Activated CD4-positive, CD25-positive, alpha-beta regulatory T cell treated with anti-CD3 and anti-CD28 coated beads, Interleukin-2, amount 50 U/mL, for 16 hours (primary cell): ENCODE data around the gene ST6GALNAC5.
"Not testable (repeated sequence)": the region's sequence is repeated elsewhere in the genome, so short reads cannot be mapped to it uniquely, and the experiment has no call there.

Source experiments
- DNase-seq: peaks from one replicate; pipeline ENCODE4 v3.0.0-alpha.2; 2020; ENCODE audit warnings: low read depth, low spot score

ST6GALNAC5 gene

DNA sequence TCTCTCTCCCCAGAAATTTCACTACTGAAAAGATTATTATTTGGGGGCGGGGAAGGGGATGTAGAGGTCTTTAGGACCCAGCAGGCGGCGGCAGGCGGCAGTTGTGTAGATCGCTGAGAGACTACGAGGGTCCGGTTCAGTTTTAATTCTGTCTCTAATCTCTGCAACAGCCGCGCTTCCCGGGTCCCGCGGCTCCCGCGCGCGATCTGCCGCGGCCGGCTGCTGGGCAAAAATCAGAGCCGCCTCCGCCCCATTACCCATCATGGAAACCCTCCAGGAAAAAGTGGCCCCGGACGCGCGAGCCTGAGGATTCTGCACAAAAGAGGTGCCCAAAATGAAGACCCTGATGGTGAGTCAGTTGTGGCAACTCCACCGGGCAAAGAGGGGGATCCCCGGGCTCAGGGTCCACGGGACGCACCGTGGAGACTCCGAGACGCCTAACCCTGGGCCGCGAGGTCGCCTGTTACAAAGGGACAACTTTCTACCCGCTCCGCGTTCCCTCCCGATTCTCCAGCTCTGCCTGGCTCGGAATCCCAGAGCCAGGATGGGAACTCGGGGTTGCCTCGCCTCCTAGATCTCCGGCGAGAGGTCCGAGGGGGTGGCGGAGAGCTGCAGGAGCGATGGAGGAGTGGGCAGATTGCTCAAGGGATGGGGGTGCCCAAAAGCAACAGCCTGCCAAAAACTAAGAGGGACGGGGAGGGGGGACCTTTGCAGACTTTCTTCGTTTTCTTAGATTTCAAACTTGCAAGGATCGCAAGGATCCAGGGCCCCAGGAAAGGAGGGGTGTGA lies at the start of gene ST6GALNAC5:
Gene ST6GALNAC5, plus strand, starts transcription at position 139 of the 789 bp plus-strand sequence.
- DNase-seq, result no peak

DNA sequence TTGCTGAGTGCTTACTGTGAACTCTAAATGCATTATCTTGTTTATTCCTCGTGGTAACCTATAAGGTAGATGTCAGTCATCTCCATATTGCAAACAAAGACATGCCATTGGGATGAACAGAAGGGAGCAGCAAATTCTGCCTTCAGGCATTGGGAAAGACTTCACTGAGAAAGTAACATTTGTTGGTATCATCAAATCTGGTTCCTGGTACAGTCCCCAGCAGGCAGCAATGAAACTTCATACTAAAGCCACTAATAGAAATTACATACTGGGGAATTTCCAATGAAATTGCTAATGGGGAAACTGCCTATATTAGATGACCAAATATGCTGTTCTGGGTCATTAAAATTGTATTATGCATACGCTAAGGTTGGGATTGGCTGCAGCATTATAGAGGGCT lies 47.3 kb upstream of the ST6GALNAC5 start:
- no peak for DNase-seq

DNA sequence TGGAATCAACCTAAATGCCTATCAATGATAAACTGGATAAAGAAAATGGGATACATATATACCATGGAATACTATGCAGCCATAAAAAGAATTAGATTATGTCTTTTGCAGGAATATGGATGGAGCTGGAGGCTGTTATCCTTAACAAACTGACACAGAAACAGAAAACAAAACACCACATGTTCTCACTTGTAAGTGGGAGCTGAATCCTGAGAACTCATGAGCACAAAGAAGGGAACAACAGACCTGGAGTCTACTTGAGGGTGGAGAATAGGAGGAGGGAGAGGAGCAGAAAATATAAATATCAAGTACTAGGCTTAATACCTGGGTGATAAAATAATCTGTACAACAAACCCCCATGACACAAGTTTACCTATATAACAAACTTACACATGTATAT lies 44.3 kb upstream of the ST6GALNAC5 start:
- DNase-seq, result not testable (repeated sequence)

DNA sequence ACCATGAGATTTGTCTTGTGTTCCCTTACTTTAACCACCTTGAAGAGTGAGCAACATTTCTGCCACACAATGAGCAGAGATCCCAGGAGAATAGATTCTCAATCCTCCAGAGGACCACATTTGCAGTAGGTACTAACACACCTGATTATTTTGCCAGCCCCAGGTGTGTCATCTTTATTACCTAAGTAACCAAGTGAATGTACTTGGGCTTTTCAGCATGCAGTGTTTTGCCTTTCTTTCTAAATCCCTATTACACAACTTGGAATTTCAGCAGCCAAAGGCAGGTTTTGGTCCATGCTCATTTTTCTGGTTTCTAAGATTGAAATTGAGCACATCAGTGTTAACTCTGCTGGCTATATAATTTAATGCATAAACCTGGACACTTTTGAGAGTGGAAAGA lies 43.2 kb upstream of the ST6GALNAC5 start:
- no peak for DNase-seq

DNA sequence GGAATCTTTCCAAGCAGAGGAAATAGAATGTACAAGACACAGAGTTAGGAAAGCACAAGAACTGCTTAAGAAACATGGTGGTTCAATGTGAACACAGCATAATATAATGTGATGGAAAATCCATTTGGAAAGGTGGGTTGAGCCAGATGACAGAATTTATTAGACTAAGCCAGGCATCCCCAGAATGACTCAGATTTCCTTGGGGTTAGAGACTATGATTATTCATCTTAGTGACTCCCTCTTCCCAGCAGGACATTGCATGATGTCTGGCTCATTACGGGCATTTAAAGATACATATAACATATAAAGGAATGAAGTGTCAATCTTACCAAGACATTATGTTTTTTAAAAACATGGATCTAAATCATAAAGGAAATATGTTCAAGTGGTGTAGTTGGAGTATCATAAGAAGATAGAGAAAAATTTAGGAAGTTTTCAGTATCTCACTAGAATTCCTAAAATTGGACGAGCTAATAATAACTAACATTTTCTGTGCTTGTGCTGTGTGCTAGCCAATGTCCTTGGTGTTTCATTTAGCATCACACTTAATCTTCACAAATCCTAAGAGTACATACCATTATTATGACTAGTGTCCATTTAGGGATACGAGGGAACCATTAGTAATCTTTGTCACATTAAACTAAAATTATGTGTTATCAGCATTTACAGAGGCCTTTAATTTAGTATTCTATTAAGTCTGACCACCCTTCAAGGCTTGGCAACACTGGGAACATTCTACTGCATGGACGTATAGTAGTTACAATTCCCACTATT lies 41.0 kb upstream of the ST6GALNAC5 start:
- no peak for DNase-seq

DNA sequence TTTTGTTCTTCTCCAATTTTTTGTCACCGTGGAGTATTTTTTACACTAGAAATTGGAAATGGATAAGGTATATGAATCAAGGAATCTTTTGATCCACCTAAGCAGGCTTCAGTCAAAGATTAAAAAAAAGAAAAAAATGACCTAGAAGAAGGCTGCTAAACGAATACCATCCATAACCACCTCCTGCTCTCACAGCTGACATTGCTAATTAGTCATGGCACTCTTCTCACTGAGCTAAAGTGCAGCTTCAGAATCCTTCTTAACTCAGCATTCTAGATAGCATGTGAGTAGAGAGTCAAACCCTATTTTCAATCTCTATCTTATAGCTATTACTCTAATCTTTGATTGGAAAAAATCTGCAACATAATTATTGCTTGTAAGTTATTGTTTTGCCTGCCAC lies 40.2 kb upstream of the ST6GALNAC5 start:
- DNase-seq, result no peak

DNA sequence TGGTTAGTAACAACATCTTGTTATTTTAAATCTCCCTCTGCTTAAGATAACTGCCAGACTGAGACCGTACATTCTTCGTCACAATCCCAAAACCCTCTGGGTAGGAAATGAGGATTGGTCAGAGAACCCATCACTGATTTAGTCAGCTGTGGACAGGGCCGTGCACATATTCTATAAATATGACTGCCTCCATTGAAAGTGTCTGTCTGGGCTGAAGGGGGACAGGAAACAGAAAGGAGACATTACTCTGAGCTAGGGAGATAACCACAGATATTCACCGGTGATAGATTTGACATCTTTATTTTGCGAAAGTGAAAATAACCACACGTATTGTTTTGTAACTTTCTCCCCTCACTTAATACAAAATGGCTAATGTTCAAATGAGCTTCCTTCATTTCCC lies 36.9 kb upstream of the ST6GALNAC5 start:
- DNase-seq, result no peak

DNA sequence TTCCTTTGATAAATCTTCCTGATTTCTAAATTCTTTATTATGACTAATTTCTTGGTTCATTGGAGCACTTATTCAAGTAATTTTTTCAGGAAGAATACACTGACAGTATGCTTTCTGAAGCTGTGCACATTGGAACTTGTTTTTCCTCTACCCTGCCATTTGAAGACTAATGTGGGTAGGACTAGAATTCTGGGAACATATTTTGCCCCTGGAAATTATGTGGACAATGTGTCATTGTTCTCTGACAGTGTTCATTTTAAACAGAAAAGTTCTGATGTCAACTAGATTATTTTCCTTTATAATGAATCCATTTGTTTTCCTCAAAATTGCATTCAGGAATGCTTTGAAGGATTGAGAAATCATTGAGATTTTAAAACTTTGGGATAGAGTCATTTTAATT lies 34.8 kb upstream of the ST6GALNAC5 start:
- DNase-seq, result no peak

DNA sequence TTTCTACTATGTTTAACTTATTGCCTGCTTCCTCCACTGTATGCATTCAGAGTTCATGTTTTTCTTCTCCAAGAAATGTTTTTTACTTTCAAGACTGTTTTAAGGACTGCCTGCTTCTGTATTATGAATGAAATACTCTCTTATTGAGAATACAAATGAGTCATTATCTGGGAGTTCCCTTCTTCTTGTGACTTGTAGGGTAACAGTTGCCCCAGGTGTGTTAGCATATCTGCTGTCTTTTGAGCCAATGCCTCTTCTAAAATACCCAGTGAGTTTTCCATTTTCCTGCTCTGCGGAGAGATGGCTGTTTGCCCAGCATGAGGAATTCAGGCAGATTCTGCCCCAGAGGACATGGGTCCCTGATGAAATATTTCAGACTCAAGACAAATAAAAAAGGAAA lies 34.1 kb upstream of the ST6GALNAC5 start:
- no peak for DNase-seq

DNA sequence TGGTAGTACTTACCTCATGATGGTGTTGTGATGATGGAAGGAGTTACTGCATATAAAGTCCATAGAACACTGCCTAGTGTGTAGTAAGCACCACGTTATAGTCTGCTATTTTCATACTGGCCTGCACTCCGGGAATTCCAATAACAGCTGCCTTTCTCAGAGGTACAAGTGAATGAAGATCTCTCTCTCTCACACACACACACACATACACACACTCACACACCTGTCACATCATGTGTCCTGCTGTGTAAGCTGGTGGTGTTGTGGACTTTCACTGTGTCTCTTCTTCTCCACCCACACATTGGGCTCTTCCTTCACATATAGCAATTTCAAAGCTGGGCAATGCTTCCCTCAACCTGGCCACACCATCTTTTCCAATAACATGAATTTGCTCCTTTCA lies 33.4 kb upstream of the ST6GALNAC5 start:
- no peak for DNase-seq

DNA sequence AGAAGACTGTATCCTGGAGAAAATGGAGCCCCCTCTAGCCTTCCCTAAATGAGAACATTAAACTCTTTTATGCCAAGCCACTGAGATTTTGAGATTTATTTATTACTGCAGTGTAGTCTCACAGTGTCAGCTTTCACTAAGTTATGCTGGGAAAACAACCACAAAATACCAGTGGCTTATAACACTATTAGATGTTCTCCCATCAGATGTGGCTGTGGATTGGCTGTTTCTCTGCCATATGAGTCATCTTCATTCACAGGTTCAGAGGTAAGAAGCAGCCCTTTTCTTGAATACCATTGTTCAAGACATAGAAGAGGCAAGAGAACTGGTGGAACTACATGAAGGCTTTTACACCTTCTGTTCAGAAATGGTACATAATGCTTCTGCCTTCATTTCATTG lies 32.1 kb upstream of the ST6GALNAC5 start:
- no peak for DNase-seq

DNA sequence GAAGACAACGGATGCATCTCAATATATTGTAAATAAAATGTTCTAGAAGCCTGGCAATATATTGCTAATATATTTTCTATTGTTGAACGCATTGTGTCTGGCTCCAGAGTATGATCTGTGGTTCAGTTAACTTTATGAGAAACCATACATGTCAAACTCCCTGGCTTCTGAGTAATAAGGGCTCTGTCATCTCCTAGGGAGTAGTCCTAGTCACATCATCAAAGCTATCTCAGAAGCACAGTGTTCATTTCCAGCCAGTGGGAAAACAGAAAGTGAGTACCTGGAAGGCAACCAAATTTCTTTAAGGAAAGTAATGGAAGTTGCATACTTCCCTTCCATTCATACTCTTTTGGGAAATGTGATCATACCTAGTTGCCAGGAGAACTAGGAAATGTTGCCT lies 27.0 kb upstream of the ST6GALNAC5 start:
- DNase-seq, result no peak

DNA sequence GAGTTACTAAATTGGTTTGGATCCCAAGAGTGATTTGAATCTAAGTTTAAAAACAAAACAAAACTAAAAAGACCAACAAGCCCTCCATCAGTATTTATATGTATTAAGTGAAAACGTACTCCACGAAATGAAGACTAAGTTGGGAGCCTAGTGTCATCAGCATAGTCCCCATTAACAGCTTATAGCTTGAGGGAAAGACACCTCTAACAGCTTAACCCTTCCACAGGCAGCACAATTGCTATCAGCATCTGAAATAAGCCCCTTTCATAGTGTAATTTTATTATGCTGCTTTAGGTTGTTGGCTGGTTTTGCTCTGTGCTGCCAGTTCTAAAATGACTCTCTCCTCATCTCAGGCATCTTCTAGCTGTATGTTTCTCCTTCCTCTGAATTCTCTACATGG lies 25.8 kb upstream of the ST6GALNAC5 start:
- DNase-seq, result no peak

DNA sequence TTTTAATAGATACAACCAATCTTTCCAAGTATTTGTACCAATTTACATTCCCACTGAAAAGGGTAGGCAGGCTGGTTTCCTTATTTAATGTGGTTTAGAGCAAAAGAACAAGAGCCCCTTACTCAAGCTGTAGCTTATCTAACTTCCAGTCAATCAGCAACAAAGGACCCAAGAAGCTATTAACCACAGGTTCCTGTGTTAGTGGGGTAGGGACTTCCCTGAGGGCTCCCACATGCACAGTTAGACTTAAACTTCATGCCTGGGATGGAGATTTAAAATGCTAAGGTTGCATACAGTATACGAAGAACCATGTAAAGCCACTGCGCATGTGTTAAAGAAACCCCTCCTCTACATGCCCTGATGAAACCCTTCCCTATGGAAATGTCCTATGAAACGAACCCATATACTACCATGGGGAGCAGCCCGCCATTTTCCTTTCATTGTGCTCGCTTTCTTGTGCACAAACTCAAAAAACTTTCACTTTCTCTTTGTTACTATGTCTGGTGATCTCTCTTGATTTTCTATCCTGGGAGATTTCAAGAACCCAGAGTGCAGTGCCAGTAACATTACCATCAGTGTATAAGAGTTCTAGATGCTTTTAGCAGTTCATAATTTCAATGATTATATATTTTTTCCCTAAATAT lies 23.3 kb upstream of the ST6GALNAC5 start:
- no peak for DNase-seq

DNA sequence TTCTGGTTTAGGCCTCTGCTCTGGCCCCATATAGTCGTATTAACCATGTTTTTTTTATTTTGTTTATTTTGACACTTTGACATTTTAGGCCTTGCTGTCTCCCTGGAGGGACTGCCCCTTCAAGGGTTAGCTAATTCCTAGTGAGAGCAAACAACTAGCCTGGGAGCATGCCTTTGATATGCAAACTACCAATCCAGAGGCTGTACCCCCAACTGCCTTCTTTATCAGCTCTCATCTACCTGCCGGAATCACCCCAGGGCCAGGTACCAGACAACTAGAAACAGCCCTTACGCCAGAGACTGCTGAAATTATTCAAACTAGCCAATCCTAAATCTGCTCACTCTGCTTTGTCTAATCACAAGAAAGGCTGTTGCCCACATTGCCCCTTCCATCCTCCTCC lies 13.0 kb upstream of the ST6GALNAC5 start:
- no peak for DNase-seq

DNA sequence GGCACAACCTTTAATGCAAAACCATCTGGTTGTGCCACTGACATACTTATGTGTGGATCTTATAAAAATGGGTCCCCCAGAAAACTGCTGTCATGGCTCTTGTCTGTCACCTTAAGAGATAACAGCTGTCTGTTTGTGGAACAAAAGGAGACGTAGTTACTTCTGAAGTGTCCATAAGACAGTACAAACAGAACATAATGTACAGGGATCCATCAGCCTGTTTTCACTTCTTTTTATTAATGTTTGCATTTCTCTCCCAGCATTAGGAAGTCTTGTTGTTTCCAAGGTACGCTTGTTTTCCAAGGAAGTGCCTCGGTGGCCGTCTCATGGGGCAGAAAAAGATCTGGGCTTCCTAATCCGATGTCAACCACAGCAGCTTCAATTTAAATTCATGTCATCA lies 11.2 kb upstream of the ST6GALNAC5 start:
- no peak for DNase-seq

DNA sequence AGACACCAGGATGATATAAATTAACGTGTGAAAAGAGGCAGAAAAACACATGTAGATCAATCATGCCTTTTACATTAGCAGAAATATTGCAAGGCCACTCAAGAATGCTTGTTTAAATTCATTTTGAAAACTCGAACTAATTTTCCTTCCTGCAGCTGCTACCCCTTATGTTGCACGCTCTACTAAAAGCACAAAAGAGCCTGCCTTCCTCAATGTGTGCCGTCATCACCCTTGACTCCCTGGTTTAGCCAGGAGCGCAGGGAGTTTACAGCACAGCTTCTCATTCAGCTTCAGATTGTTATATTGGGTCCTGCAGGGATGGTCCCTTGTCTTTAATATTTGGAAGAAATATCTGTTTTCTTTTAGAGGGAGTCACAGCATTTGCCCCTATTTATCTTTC lies 10.1 kb upstream of the ST6GALNAC5 start:
- DNase-seq, result no peak

DNA sequence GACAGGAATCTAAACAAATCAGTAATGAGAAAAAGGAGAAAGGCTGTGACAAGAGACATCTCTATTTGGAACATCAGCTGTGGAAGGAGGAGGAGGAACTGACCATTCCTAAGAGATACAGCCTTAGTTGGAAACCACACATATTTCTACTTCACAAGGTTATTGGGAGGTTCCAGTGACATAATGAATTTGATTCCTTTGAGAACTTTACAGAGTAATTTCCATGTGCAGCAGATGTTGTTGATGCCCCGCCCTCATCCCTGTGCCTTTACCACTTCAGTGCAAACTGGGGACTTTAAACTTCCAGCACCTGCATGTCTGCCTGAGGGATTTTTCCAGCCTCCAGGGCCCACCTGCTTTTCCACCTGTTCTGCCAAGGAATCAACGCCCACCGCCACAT lies 9.3 kb upstream of the ST6GALNAC5 start:
- DNase-seq, result no peak

DNA sequence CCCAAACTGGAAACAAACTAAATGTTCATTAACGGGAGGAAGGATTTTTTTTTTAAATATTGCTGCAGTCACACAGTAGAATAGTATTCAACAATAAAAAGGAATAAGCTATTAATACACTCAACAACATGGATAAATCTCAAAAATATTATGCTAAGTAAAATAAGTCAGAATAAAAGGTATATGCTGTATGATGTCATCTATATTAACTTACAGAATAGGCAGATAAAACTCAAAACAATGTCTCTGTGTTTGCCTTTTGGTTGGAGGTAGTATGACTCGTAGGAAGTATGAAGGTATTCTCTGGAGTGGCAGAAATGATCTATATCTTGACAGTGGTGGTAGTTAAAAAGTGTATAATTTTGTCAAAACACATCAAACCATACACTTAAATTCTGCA lies 6.1 kb upstream of the ST6GALNAC5 start:
- DNase-seq, result no peak

DNA sequence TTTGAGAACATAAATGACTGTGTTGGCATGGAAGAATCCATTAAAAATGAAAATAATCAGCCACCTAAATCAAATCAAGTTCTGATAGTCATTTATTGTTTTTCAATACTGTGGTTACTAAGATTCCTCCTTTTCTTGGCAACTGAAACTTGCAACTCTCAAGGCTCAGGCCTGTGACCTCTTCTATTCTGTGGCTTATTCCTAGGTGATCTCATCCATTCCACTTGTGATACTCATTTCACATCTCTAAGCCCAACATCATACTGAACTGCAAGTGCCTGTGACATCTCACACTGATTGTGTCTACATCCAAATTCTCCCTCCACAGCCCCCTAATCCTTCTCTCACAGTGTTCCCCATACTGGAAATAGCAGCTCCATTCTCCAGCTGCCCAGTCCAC lies 4.8 kb upstream of the ST6GALNAC5 start:
- DNase-seq, result no peak

DNA sequence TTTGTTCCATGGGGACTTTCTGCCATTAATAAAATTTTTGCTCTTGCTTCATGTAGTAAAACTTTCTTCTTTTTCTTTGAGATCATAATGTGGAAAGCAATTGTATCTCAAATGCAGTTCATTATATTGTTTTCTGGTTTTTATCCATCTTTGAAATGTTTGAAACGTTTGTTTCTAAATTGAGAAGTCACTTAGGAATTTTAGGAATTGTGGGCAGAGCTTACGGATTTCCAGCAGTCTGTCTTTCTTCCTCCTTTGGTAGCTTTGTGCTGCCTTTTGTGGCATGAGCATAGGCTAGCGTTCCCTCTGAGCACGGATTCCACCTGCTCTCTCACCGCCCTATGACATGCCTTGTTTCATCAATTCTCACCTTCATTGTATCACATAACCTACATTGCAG lies 2.9 kb upstream of the ST6GALNAC5 start:
- DNase-seq, result no peak

DNA sequence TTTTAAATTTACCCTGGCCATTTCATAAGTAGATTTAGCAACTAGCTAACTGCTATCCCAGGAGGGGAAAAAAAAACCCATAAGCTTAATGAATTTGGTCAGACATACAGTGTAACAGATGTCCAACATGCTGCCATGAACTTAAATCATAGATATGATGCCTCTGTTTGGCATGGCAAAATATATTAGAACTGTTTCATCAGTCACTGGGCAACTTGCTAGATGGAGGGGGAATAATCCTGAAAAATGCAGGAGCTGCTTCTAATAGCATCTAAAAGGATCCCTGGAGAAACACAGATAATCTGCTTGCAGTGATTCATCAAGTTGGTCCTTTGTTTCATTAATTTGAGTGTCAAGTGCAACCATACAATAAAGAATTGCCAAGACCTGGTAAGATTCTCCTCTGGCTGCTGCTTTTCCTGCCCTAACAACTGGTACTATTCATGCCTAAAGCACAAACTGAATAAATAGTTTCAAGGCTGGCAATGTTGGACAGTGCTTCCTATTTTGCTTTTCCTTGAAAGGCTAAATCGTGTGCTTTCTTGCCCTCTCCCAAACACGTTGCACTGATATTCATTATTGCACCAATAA lies 1.5 kb upstream of the ST6GALNAC5 start:
- DNase-seq, result no peak
